ENCODE data around the gene EP400. TPM values are rescaled to one million over a fixed set of nuclear protein-coding genes. Genes with fewer than 3 reads are reported as not detected.

Gene EP400
- total and polyA plus RNA-seq, 2 of the 13 experiments (the other 11 are each of a cell fraction or from before 2014, with no cell fraction given): 4.9 to 5.0 TPM

DNA sequence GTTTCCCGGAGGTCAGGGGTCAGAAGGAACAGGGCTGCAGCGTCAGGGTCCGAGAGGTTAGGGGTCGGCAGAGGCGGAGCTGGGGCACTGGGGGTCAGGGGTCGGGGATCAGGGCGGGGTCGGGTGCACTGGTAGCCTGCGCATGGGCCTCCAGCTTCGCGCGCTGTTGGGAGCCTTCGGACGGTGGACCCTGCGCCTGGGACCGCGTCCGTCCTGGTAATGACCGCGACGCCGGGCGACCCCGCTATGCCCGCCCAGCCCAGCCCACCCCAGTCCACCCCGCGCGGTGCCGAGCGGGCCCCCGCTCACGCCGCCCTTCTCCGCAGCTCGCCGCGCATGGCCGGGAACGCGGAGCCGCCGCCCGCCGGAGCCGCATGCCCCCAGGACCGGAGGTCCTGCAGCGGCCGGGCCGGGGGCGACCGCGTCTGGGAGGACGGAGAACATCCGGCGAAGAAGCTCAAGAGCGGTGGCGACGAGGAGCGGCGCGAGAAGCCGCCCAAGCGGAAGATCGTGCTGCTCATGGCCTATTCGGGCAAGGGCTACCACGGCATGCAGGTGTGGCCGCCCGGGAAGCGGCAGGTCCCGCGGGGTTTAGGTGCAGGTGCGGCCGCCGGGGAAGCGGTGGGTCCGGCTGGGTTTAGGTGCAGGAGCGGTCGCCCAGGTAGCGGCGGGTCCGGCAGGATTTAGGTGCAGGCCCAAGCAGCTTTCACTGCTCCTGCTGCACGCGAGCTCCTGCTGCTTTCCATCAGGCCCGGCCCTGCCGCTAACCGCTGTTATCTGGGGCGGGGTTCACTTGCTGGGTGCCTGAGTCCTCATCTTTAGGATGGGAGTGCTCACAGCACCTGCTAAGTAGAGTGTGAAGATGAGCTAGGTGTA lies 19.9 kb upstream of the EP400 start (continued):
- TF ChIP-seq, protein P1, sequence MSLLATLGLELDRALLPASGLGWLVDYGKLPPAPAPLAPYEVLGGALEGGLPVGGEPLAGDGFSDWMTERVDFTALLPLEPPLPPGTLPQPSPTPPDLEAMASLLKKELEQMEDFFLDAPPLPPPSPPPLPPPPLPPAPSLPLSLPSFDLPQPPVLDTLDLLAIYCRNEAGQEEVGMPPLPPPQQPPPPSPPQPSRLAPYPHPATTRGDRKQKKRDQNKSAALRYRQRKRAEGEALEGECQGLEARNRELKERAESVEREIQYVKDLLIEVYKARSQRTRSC (CRISPR knock-in tag; IDR thresholded peaks at IDR 0.05; ENCODE audit: low read depth): no peak
- TF ChIP-seq, protein P2, sequence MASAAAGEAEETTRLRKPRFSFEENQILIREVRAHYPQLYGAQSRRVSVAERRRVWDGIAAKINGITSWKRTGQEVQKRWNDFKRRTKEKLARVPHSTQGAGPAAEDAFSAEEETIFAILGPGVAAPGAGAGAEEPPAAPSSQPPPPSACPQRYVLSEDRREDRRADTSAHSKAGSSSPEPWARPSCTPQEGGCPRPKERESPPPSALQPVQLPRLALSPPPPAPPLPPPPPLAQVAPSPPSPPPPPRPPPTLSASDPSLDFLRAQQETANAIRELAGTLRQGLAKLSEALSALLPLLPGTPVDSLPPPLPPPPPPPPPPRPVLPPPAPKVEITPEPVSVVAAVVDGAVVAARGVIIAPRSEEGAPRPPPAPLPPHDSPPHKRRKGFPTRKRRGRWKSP (CRISPR knock-in tag; IDR thresholded peaks at IDR 0.05): 0 out of 2 replicates have a peak, but pooled peaks have one; percentile 5
- TF ChIP-seq, protein P3, sequence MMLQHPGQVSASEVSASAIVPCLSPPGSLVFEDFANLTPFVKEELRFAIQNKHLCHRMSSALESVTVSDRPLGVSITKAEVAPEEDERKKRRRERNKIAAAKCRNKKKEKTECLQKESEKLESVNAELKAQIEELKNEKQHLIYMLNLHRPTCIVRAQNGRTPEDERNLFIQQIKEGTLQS (CRISPR knock-in tag; IDR thresholded peaks at IDR 0.05): no peak
- no peak for TF ChIP-seq BORCS8-MEF2B (CRISPR knock-in tag; IDR thresholded peaks at IDR 0.05)
- TF ChIP-seq ZBTB1 (CRISPR knock-in tag; IDR thresholded peaks at IDR 0.05; ENCODE audit: borderline replicate concordance): no peak
- no peak for TF ChIP-seq ATF1 (CRISPR knock-in tag; IDR thresholded peaks at IDR 0.05)
- TF ChIP-seq CAMTA2 (CRISPR knock-in tag; IDR thresholded peaks at IDR 0.05; ENCODE audit: borderline replicate concordance): no peak
- no peak for TF ChIP-seq NFRKB (IDR thresholded peaks at IDR 0.05)
- peak; percentile 71 for TF ChIP-seq ZNF263 (CRISPR knock-in tag; IDR thresholded peaks at IDR 0.05)
- TF ChIP-seq MATR3 (CRISPR knock-in tag; IDR thresholded peaks at IDR 0.05): no peak
- TF ChIP-seq, protein P4, sequence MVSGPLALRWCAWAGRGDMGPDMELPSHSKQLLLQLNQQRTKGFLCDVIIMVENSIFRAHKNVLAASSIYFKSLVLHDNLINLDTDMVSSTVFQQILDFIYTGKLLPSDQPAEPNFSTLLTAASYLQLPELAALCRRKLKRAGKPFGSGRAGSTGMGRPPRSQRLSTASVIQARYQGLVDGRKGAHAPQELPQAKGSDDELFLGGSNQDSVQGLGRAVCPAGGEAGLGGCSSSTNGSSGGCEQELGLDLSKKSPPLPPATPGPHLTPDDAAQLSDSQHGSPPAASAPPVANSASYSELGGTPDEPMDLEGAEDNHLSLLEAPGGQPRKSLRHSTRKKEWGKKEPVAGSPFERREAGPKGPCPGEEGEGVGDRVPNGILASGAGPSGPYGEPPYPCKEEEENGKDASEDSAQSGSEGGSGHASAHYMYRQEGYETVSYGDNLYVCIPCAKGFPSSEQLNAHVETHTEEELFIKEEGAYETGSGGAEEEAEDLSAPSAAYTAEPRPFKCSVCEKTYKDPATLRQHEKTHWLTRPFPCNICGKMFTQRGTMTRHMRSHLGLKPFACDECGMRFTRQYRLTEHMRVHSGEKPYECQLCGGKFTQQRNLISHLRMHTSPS (CRISPR knock-in tag; IDR thresholded peaks at IDR 0.05; ENCODE audit: low read depth): no peak
- TF ChIP-seq, protein P5, sequence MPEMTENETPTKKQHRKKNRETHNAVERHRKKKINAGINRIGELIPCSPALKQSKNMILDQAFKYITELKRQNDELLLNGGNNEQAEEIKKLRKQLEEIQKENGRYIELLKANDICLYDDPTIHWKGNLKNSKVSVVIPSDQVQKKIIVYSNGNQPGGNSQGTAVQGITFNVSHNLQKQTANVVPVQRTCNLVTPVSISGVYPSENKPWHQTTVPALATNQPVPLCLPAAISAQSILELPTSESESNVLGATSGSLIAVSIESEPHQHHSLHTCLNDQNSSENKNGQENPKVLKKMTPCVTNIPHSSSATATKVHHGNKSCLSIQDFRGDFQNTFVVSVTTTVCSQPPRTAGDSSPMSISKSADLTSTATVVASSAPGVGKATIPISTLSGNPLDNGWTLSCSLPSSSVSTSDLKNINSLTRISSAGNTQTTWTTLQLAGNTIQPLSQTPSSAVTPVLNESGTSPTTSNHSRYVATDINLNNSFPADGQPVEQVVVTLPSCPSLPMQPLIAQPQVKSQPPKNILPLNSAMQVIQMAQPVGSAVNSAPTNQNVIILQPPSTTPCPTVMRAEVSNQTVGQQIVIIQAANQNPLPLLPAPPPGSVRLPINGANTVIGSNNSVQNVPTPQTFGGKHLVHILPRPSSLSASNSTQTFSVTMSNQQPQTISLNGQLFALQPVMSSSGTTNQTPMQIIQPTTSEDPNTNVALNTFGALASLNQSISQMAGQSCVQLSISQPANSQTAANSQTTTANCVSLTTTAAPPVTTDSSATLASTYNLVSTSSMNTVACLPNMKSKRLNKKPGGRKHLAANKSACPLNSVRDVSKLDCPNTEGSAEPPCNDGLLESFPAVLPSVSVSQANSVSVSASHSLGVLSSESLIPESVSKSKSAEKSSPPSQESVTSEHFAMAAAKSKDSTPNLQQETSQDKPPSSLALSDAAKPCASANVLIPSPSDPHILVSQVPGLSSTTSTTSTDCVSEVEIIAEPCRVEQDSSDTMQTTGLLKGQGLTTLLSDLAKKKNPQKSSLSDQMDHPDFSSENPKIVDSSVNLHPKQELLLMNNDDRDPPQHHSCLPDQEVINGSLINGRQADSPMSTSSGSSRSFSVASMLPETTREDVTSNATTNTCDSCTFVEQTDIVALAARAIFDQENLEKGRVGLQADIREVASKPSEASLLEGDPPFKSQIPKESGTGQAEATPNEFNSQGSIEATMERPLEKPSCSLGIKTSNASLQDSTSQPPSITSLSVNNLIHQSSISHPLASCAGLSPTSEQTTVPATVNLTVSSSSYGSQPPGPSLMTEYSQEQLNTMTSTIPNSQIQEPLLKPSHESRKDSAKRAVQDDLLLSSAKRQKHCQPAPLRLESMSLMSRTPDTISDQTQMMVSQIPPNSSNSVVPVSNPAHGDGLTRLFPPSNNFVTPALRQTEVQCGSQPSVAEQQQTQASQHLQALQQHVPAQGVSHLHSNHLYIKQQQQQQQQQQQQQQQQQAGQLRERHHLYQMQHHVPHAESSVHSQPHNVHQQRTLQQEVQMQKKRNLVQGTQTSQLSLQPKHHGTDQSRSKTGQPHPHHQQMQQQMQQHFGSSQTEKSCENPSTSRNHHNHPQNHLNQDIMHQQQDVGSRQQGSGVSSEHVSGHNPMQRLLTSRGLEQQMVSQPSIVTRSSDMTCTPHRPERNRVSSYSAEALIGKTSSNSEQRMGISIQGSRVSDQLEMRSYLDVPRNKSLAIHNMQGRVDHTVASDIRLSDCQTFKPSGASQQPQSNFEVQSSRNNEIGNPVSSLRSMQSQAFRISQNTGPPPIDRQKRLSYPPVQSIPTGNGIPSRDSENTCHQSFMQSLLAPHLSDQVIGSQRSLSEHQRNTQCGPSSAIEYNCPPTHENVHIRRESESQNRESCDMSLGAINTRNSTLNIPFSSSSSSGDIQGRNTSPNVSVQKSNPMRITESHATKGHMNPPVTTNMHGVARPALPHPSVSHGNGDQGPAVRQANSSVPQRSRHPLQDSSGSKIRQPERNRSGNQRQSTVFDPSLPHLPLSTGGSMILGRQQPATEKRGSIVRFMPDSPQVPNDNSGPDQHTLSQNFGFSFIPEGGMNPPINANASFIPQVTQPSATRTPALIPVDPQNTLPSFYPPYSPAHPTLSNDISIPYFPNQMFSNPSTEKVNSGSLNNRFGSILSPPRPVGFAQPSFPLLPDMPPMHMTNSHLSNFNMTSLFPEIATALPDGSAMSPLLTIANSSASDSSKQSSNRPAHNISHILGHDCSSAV (CRISPR knock-in tag; IDR thresholded peaks at IDR 0.05; ENCODE audit: borderline replicate concordance): no peak
- TF ChIP-seq, protein P6, sequence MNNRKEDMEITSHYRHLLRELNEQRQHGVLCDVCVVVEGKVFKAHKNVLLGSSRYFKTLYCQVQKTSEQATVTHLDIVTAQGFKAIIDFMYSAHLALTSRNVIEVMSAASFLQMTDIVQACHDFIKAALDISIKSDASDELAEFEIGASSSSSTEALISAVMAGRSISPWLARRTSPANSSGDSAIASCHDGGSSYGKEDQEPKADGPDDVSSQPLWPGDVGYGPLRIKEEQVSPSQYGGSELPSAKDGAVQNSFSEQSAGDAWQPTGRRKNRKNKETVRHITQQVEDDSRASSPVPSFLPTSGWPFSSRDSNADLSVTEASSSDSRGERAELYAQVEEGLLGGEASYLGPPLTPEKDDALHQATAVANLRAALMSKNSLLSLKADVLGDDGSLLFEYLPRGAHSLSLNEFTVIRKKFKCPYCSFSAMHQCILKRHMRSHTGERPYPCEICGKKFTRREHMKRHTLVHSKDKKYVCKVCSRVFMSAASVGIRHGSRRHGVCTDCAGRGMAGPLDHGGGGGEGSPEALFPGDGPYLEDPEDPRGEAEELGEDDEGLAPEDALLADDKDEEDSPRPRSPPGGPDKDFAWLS (CRISPR knock-in tag; IDR thresholded peaks at IDR 0.05; ENCODE audit: borderline replicate concordance): no peak
- TF ChIP-seq SP2 (CRISPR knock-in tag; IDR thresholded peaks at IDR 0.05): peak; percentile 16; the same call in 1 of the 2 replicates
